ENCODE measurements around the gene BSPRY.

Gene BSPRY

GRCh38 chr9:113319054-113319453, 30.3 kb upstream of the BSPRY start:
- no peak overlapping the region for H3K4me3 ChIP-seq (ENCODE audit: control insufficient read depth in 1 of 7, extremely low read depth in 1 of 7, insufficient read depth in 4 of 7, low read depth in 2 of 7, low read length in 6 of 7)
- DNase-seq = no peak
- ChIA-PET POLR2A (no interaction called here), CTCF (interaction anchor here (0.8 to 2.7 kb wide), 6 partner anchors 10 to 339 kb away, joined by 3 to 12 read pairs (median 4); partner anchors contain the start of gene WDR31)
- H3K36me3 ChIP-seq (ENCODE audit: control insufficient read depth in 4 of 4, insufficient read depth in 4 of 4, low read length in 3 of 4) = peaks cover 5 to 39% (median 10%) of the 10 kb centered on the region in 4 experiments
- H3K27me3 ChIP-seq (replicated peaks in 2 of 5; ENCODE audit: control insufficient read depth in 4 of 5, insufficient read depth in 5 of 5, low read length in 4 of 5) = no peaks in the 10 kb centered on the region
- 100% methylated on average over 2 of the region's 2 CpGs for WGBS (ENCODE audit: insufficient coverage)
- H3K9me3 ChIP-seq (ENCODE audit: control extremely low read depth in 1 of 5, control insufficient read depth in 4 of 5, insufficient read depth in 2 of 5, low read depth in 1 of 5, low read length in 4 of 5) = no peaks in the 10 kb centered on the region
- H3K27ac ChIP-seq (ENCODE audit: insufficient read depth in 1 of 2, low read depth in 1 of 2, low read length in 2 of 2, poor library complexity in 1 of 2, severe bottlenecking in 2 of 2) = no peak overlapping the region
- no peaks in the 10 kb centered on the region for H3K4me1 ChIP-seq (ENCODE audit: control extremely low read depth in 1 of 4, control insufficient read depth in 4 of 4, insufficient read depth in 4 of 4, low read length in 3 of 4)

GRCh38 chr9:113320051-113320450, 29.3 kb upstream of the BSPRY start:
- CTCF ChIA-PET = interaction anchor here (1.0 to 2.7 kb wide), 4 partner anchors 8 to 28 kb away, joined by 3 to 12 read pairs (median 8); partner anchors contain the start of gene WDR31
- Histone ChIP-seq H3K36me3 (ENCODE audit: control insufficient read depth in 4 of 4, insufficient read depth in 4 of 4, low read length in 3 of 4) (peaks cover 5 to 39% (median 10%) of the 10 kb centered on the region in 4 experiments), H3K4me3 (ENCODE audit: control insufficient read depth in 1 of 7, extremely low read depth in 1 of 7, insufficient read depth in 4 of 7, low read depth in 2 of 7, low read length in 6 of 7) (no peak overlapping the region), H3K4me1 (ENCODE audit: control extremely low read depth in 1 of 4, control insufficient read depth in 4 of 4, insufficient read depth in 4 of 4, low read length in 3 of 4) (no peaks in the 10 kb centered on the region), H3K27ac (ENCODE audit: insufficient read depth in 1 of 2, low read depth in 1 of 2, low read length in 2 of 2, poor library complexity in 1 of 2, severe bottlenecking in 2 of 2) (no peak overlapping the region), H3K27me3 (replicated peaks in 2 of 5; ENCODE audit: control insufficient read depth in 4 of 5, insufficient read depth in 5 of 5, low read length in 4 of 5) (no peaks in the 10 kb centered on the region), H3K9me3 (ENCODE audit: control extremely low read depth in 1 of 5, control insufficient read depth in 4 of 5, insufficient read depth in 2 of 5, low read depth in 1 of 5, low read length in 4 of 5) (no peaks in the 10 kb centered on the region)
- POLR2A ChIA-PET = no interaction called here
- 93% methylated on average over 3 of the region's 3 CpGs for WGBS (ENCODE audit: insufficient coverage)
- DNase-seq = no peak

- no peak for DNase-seq
- no peaks in the 10 kb centered on the region for H3K4me1 ChIP-seq (ENCODE audit: control extremely low read depth in 1 of 4, control insufficient read depth in 4 of 4, insufficient read depth in 4 of 4, low read length in 3 of 4)
- H3K4me3 ChIP-seq (ENCODE audit: control insufficient read depth in 1 of 7, extremely low read depth in 1 of 7, insufficient read depth in 4 of 7, low read depth in 2 of 7, low read length in 6 of 7) = no peak overlapping the region
- 100% methylated on average over 4 of the region's 6 CpGs for WGBS (ENCODE audit: insufficient coverage)
- H3K9me3 ChIP-seq (ENCODE audit: control extremely low read depth in 1 of 5, control insufficient read depth in 4 of 5, insufficient read depth in 2 of 5, low read depth in 1 of 5, low read length in 4 of 5) = no peaks in the 10 kb centered on the region
- H3K27ac ChIP-seq (ENCODE audit: insufficient read depth in 1 of 2, low read depth in 1 of 2, low read length in 2 of 2, poor library complexity in 1 of 2, severe bottlenecking in 2 of 2) = no peak overlapping the region
- ChIA-PET POLR2A (interaction anchor here (0.6 kb wide), 1 partner anchor 12 kb away, joined by 5 read pairs; no protein-coding TSS in a partner anchor), CTCF (interaction anchor here (1.2 kb wide), 1 partner anchor 71 kb away, joined by 4 read pairs; no protein-coding TSS in a partner anchor)
- peaks cover 0 to 28% (median 8%) of the 10 kb centered on the region in 4 experiments for H3K36me3 ChIP-seq (ENCODE audit: control insufficient read depth in 4 of 4, insufficient read depth in 4 of 4, low read length in 3 of 4)
- H3K27me3 ChIP-seq (replicated peaks in 2 of 5; ENCODE audit: control insufficient read depth in 4 of 5, insufficient read depth in 5 of 5, low read length in 4 of 5) = no peaks in the 10 kb centered on the region
These were observed 26.7 kb upstream of the BSPRY start for GRCh38 chr9:113322671-113323070.

GRCh38 chr9:113326230-113326629, 23.1 kb upstream of the BSPRY start:
- CTCF ChIA-PET = interaction anchor here (0.6 to 1.5 kb wide), 4 partner anchors 9 to 329 kb away, joined by 3 to 4 read pairs (median 4); no protein-coding TSS in a partner anchor

GRCh38 chr9:113328045-113328782, 21.1 kb upstream of the BSPRY start:
- ChIA-PET CTCF (interaction anchor here (1.0 to 2.1 kb wide), 5 partner anchors 10 to 328 kb away, joined by 3 to 6 read pairs (median 3); partner anchors contain the start of gene ALAD), POLR2A (interaction anchor here (0.6 kb wide), 1 partner anchor 13 kb away, joined by 3 read pairs; no protein-coding TSS in a partner anchor)
- no peaks in the 10 kb centered on the region for H3K36me3 ChIP-seq (ENCODE audit: control insufficient read depth in 4 of 4, insufficient read depth in 4 of 4, low read length in 3 of 4)
- no peak for DNase-seq
- no peak overlapping the region for H3K27ac ChIP-seq (ENCODE audit: insufficient read depth in 1 of 2, low read depth in 1 of 2, low read length in 2 of 2, poor library complexity in 1 of 2, severe bottlenecking in 2 of 2)
- no peaks in the 10 kb centered on the region for H3K27me3 ChIP-seq (replicated peaks in 2 of 5; ENCODE audit: control insufficient read depth in 4 of 5, insufficient read depth in 5 of 5, low read length in 4 of 5)
- WGBS (ENCODE audit: insufficient coverage) = 100% methylated on average over 1 of the region's 3 CpGs
- H3K4me1 ChIP-seq (ENCODE audit: control extremely low read depth in 1 of 4, control insufficient read depth in 4 of 4, insufficient read depth in 4 of 4, low read length in 3 of 4) = no peaks in the 10 kb centered on the region
- no peaks in the 10 kb centered on the region for H3K9me3 ChIP-seq (ENCODE audit: control extremely low read depth in 1 of 5, control insufficient read depth in 4 of 5, insufficient read depth in 2 of 5, low read depth in 1 of 5, low read length in 4 of 5)
- H3K4me3 ChIP-seq (ENCODE audit: control insufficient read depth in 1 of 7, extremely low read depth in 1 of 7, insufficient read depth in 4 of 7, low read depth in 2 of 7, low read length in 6 of 7) = no peak overlapping the region

More at GRCh38 chr9:113326230-113326629, 23.1 kb upstream of the BSPRY start:
- POLR2A ChIA-PET = no interaction called here
- H3K4me1 ChIP-seq (ENCODE audit: control extremely low read depth in 1 of 4, control insufficient read depth in 4 of 4, insufficient read depth in 4 of 4, low read length in 3 of 4) = no peaks in the 10 kb centered on the region
- no peaks in the 10 kb centered on the region for H3K9me3 ChIP-seq (ENCODE audit: control extremely low read depth in 1 of 5, control insufficient read depth in 4 of 5, insufficient read depth in 2 of 5, low read depth in 1 of 5, low read length in 4 of 5)
- H3K4me3 ChIP-seq (ENCODE audit: control insufficient read depth in 1 of 7, extremely low read depth in 1 of 7, insufficient read depth in 4 of 7, low read depth in 2 of 7, low read length in 6 of 7) = no peak overlapping the region
- peaks cover 0 to 4% (median 0%) of the 10 kb centered on the region in 4 experiments for H3K36me3 ChIP-seq (ENCODE audit: control insufficient read depth in 4 of 4, insufficient read depth in 4 of 4, low read length in 3 of 4)
- DNase-seq = no peak
- 100% methylated on average over 3 of the region's 4 CpGs for WGBS (ENCODE audit: insufficient coverage)
- no peaks in the 10 kb centered on the region for H3K27me3 ChIP-seq (replicated peaks in 2 of 5; ENCODE audit: control insufficient read depth in 4 of 5, insufficient read depth in 5 of 5, low read length in 4 of 5)
- H3K27ac ChIP-seq (ENCODE audit: insufficient read depth in 1 of 2, low read depth in 1 of 2, low read length in 2 of 2, poor library complexity in 1 of 2, severe bottlenecking in 2 of 2) = no peak overlapping the region

GRCh38 chr9:113331780-113332179, 17.6 kb upstream of the BSPRY start:
- no peaks in the 10 kb centered on the region for H3K36me3 ChIP-seq (ENCODE audit: control insufficient read depth in 4 of 4, insufficient read depth in 4 of 4, low read length in 3 of 4)
- H3K27me3 ChIP-seq (replicated peaks in 2 of 5; ENCODE audit: control insufficient read depth in 4 of 5, insufficient read depth in 5 of 5, low read length in 4 of 5) = no peaks in the 10 kb centered on the region
- no peak overlapping the region for H3K4me3 ChIP-seq (ENCODE audit: control insufficient read depth in 1 of 7, extremely low read depth in 1 of 7, insufficient read depth in 4 of 7, low read depth in 2 of 7, low read length in 6 of 7)
- no peak for DNase-seq
- ChIA-PET CTCF (no interaction called here), POLR2A (no interaction called here)
- H3K4me1 ChIP-seq (ENCODE audit: control extremely low read depth in 1 of 4, control insufficient read depth in 4 of 4, insufficient read depth in 4 of 4, low read length in 3 of 4) = peaks cover 0 to 9% (median 0%) of the 10 kb centered on the region in 4 experiments
- H3K9me3 ChIP-seq (ENCODE audit: control extremely low read depth in 1 of 5, control insufficient read depth in 4 of 5, insufficient read depth in 2 of 5, low read depth in 1 of 5, low read length in 4 of 5) = no peaks in the 10 kb centered on the region
- WGBS (ENCODE audit: insufficient coverage) = 100% methylated on average over 3 of the region's 4 CpGs
- H3K27ac ChIP-seq (ENCODE audit: insufficient read depth in 1 of 2, low read depth in 1 of 2, low read length in 2 of 2, poor library complexity in 1 of 2, severe bottlenecking in 2 of 2) = no peak overlapping the region

GRCh38 chr9:113337714-113338113, 11.6 kb upstream of the BSPRY start:
- H3K9me3 ChIP-seq (ENCODE audit: control extremely low read depth in 1 of 5, control insufficient read depth in 4 of 5, insufficient read depth in 2 of 5, low read depth in 1 of 5, low read length in 4 of 5) = no peaks in the 10 kb centered on the region
- H3K4me3 ChIP-seq (ENCODE audit: control insufficient read depth in 1 of 7, extremely low read depth in 1 of 7, insufficient read depth in 4 of 7, low read depth in 2 of 7, low read length in 6 of 7) = no peak overlapping the region
- DNase-seq = no peak
- ChIA-PET POLR2A (no interaction called here), CTCF (interaction anchor here (1.2 to 2.0 kb wide), 3 partner anchors 10 to 69 kb away, joined by 4 to 7 read pairs (median 6); no protein-coding TSS in a partner anchor)
- no peaks in the 10 kb centered on the region for H3K36me3 ChIP-seq (ENCODE audit: control insufficient read depth in 4 of 4, insufficient read depth in 4 of 4, low read length in 3 of 4)
- peaks cover 6 to 37% (median 29%) of the 10 kb centered on the region in 4 experiments for H3K4me1 ChIP-seq (ENCODE audit: control extremely low read depth in 1 of 4, control insufficient read depth in 4 of 4, insufficient read depth in 4 of 4, low read length in 3 of 4)
- no peaks in the 10 kb centered on the region for H3K27me3 ChIP-seq (replicated peaks in 2 of 5; ENCODE audit: control insufficient read depth in 4 of 5, insufficient read depth in 5 of 5, low read length in 4 of 5)
- H3K27ac ChIP-seq (ENCODE audit: insufficient read depth in 1 of 2, low read depth in 1 of 2, low read length in 2 of 2, poor library complexity in 1 of 2, severe bottlenecking in 2 of 2) = no peak overlapping the region
- no CpG with 5 or more reads among the region's 2 CpGs for WGBS (ENCODE audit: insufficient coverage)
